GM06990 (cell line): ENCODE measurements around the gene OSR1.

Experiments
- DNase-seq: peaks from one replicate; pipeline ENCODE4 v3.0.0-alpha.2; 2011; ENCODE audit not compliant: insufficient read length; ENCODE audit errors: extremely low read depth
- H3K27me3 ChIP-seq: replicated peaks from 2 replicates; pipeline ENCODE4 v1.6.0; 2011; ENCODE audit warnings: low read length; ENCODE audit not compliant: control insufficient read depth, insufficient read depth
- H3K36me3 ChIP-seq: 2 replicates; pipeline ENCODE4 v1.5.1; 2011; ENCODE audit warnings: low read length; ENCODE audit not compliant: control insufficient read depth, insufficient read depth
- H3K4me3 ChIP-seq: replicated peaks from 2 replicates; pipeline ENCODE4 v1.5.1; 2011; ENCODE audit warnings: low read depth, mild to moderate bottlenecking, control low read depth, low read length
- TF ChIP-seq, protein P1 (sequence below): IDR thresholded peaks from 2 replicates; pipeline ENCODE4 v1.5.1; 2011; ENCODE audit warnings: low read length, control low read depth, mild to moderate bottlenecking, inconsistent platforms; ENCODE audit not compliant: insufficient read depth, poor library complexity, severe bottlenecking

Gene OSR1

GRCh38 chr2:19359021-19359357 is 566 bp upstream of the OSR1 start:
- TF ChIP-seq, protein P1, sequence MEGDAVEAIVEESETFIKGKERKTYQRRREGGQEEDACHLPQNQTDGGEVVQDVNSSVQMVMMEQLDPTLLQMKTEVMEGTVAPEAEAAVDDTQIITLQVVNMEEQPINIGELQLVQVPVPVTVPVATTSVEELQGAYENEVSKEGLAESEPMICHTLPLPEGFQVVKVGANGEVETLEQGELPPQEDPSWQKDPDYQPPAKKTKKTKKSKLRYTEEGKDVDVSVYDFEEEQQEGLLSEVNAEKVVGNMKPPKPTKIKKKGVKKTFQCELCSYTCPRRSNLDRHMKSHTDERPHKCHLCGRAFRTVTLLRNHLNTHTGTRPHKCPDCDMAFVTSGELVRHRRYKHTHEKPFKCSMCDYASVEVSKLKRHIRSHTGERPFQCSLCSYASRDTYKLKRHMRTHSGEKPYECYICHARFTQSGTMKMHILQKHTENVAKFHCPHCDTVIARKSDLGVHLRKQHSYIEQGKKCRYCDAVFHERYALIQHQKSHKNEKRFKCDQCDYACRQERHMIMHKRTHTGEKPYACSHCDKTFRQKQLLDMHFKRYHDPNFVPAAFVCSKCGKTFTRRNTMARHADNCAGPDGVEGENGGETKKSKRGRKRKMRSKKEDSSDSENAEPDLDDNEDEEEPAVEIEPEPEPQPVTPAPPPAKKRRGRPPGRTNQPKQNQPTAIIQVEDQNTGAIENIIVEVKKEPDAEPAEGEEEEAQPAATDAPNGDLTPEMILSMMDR, result no peak
- no peak for DNase-seq
- Histone ChIP-seq H3K27me3 (peaks cover 9% of the 10 kb centered on the region), H3K36me3 (no peaks in the 10 kb centered on the region), H3K4me3 (no peak overlapping the region)

DNA sequence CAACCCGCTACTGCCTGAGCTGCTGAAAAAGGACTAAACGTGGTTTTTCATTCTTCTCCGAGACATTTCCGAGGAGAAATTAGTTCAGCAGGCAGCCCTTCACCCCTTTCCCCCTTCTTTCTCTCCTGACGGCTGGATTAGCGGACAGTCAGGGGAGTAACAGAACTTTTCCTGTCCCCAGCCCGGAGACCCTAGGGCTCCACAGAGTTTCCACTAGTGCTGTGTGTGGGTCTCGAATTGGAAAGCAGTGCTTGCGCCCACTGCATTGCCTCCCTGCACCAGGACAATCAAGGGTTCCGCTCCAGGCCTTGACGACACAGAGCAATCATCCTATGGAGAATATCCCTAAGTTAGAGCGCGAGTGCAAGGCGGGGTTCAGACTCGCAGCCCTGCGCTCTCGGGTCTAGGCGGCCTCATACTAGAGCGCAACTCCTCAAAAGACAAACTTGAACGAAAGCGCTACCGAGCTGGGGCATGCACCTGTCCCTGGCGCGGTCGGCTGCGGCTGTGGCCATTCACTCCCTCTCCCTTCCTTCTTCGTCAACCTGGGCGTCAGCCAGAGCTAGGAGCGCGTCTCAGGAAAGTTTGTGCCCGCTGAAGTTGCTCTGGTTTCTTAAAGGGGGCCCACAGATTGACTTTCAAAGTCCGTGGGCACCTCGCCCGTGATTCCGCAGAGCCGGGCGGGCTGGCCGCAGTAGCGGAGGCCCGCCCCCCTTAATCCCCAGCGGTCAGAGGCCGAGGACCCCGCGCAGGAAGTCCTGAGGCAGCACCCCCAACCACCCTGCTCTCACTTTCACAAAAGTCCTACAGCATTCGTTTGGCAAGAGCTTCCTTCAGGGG is 801 bp downstream of the OSR1 start:
- H3K4me3 ChIP-seq, result no peak overlapping the region
- TF ChIP-seq, protein P1, result no peak
- DNase-seq, result no peak
- H3K27me3 ChIP-seq, result peaks cover 9% of the 10 kb centered on the region
- no peaks in the 10 kb centered on the region for H3K36me3 ChIP-seq

- Histone ChIP-seq H3K36me3 (no peaks in the 10 kb centered on the region), H3K27me3 (peaks cover 12% of the 10 kb centered on the region), H3K4me3 (no peak overlapping the region)
- TF ChIP-seq, protein P1, result no peak
- DNase-seq, result no peak
These were observed 1.6 kb downstream of the OSR1 start for GRCh38 chr2:19356545-19357401.

DNA sequence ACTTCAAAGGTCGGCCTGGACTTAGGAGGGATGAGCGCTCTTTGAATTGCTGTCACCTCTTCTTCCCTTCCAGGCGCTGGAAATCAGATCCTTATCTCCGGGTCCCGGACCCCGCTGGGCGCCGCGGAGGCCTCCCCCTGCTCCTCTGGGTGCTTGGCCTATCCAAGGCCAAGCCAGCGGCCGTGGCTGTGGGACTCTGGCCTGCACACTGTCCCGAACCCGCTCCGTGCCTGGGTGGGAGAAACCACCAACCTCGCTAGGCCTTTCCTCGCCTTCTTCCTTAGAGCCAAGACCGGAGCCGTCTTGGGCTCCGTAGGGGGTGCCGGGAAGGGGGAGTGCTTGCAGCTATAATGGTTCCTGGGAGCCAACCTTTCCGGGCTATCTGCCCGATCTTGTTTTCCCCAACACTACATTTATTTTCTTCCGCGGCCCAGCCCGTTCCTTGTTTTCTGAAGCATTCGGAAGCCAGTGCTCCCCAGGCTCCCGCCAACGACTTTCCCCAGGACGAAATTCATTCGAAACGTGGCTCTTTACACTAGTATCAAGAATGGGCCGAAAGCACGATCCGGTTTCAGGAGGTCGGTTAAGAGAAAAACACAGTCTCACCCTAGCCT is 2.4 kb downstream of the OSR1 start:
- Histone ChIP-seq H3K4me3 (no peak overlapping the region), H3K27me3 (peaks cover 12% of the 10 kb centered on the region)
- DNase-seq, result no peak

DNA sequence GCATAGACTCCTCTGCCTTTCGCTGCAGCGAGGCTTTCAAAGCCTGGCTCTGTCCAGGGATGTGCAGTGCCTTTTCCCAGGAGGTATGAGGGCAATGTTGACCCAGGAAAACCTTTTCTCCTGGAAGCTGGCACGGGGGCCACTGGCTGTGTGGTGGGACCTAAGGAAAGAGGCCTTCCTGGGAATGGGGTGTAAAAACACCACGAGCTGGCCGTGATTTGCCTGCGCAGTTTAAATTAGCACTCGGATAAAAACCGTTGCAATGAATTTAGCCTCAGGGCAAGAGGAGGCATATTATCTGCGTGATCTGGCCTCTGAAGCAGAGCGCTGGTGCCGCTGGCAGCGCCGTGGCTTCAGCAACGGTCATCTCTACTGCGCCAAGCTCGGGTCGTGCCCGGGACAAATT is 3.0 kb downstream of the OSR1 start:
- Histone ChIP-seq H3K4me3 (no peak overlapping the region), H3K36me3 (no peaks in the 10 kb centered on the region), H3K27me3 (peaks cover 10% of the 10 kb centered on the region)
- no peak for DNase-seq
- TF ChIP-seq, protein P1, result no peak

More for the DNA sequence above, 2.4 kb downstream of the OSR1 start:
- TF ChIP-seq, protein P1, result no peak
- H3K36me3 ChIP-seq, result no peaks in the 10 kb centered on the region
